Osteoblast (primary cell): ENCODE data around the gene PDZRN3. TPM values are rescaled to one million over a fixed set of nuclear protein-coding genes. Genes with fewer than 3 reads are reported as not detected.
A peak's percentile ranks its signal among the peaks of the same experiment; 100 is the strongest.

Experiments used
- DNase-seq: peaks from one replicate; pipeline ENCODE4 v3.0.0; 2011; ENCODE audit warnings: low spot score, mixed read lengths; ENCODE audit not compliant: insufficient read length; ENCODE audit errors: missing footprints
- H2AFZ ChIP-seq: 2 replicates; pipeline ENCODE4 v1.6.0; 2011; ENCODE audit warnings: mild to moderate bottlenecking, low read length
- H3K27ac ChIP-seq: 2 replicates; pipeline ENCODE4 v1.5.1; 2011; ENCODE audit warnings: mild to moderate bottlenecking, low read depth, low read length, moderate library complexity
- H3K27me3 ChIP-seq: 2 replicates; pipeline ENCODE4 v1.6.0; 2012; ENCODE audit warnings: mild to moderate bottlenecking, control low read depth, inconsistent platforms, low read length, moderate library complexity; ENCODE audit not compliant: insufficient read depth
- H3K36me3 ChIP-seq: 2 replicates; pipeline ENCODE4 v1.5.1; 2011; ENCODE audit warnings: mild to moderate bottlenecking, low read length, control low read depth, moderate library complexity; ENCODE audit not compliant: insufficient read depth
- H3K4me1 ChIP-seq: 2 replicates; pipeline ENCODE4 v1.5.1; 2011; ENCODE audit warnings: mild to moderate bottlenecking, low read length, control low read depth, moderate library complexity; ENCODE audit not compliant: insufficient read depth
- H3K4me2 ChIP-seq: 2 replicates; pipeline ENCODE4 v1.6.0; 2011; ENCODE audit warnings: mild to moderate bottlenecking, low read length; ENCODE audit not compliant: insufficient read depth
- H3K4me3 ChIP-seq: fragments of 200-600 bp; sonication (generic); 3 replicates; pipeline ENCODE4 v1.5.1; 2012; ENCODE audit warnings: mild to moderate bottlenecking, low read length, inconsistent platforms; ENCODE audit not compliant: insufficient read depth
- H3K79me2 ChIP-seq: 2 replicates; pipeline ENCODE4 v1.6.0; 2012; ENCODE audit warnings: mild to moderate bottlenecking, low read length, control low read depth, inconsistent platforms; ENCODE audit not compliant: insufficient read depth
- H3K9me3 ChIP-seq: 2 replicates; pipeline ENCODE4 v1.5.1; 2011; ENCODE audit warnings: low read depth, low read length, control low read depth
- H4K20me1 ChIP-seq: 2 replicates; pipeline ENCODE4 v1.6.0; 2012; ENCODE audit warnings: mild to moderate bottlenecking, low read length, control low read depth; ENCODE audit not compliant: insufficient read depth
- total RNA-seq: library from RNA; depleted of rRNA; stranded (reverse); fragments of >200 nt; gene quantifications from 2 replicates; pipeline ENCODE4 v1.2.3, GENCODE V29; 2012
- TF ChIP-seq, protein P1 (sequence below): IDR thresholded peaks from 2 replicates; pipeline ENCODE4 v1.5.1; 2011; ENCODE audit warnings: mild to moderate bottlenecking, low read depth, low read length, moderate library complexity; ENCODE audit errors: extremely low read depth

Gene PDZRN3
- total RNA-seq, 1 donor: 26.4 TPM

DNA sequence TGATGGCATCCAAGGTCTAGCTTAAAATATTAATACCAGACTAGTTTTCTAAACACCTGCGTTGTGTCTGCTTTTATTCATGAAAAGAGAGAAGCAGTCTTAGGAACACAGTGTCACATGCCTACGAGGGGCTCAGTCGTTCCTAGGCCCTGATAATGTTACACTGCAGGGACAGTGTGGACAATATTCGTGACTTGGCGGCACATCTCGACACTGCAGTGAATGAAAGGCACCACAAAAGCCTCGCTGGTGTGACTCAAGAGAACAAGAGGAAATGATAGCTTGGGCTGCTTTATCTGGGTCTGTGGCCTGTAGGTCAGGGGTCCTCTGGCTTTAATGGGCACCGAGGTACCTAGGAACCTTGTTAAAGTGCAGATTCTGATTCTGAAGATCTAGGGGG, 226.7 kb downstream of the PDZRN3 start:
- Histone ChIP-seq H3K9me3 (no peaks in the 10 kb centered on the region), H3K27me3 (no peaks in the 10 kb centered on the region), H3K4me3 (no peak overlapping the region), H4K20me1 (no peaks in the 10 kb centered on the region), H3K79me2 (no peaks in the 10 kb centered on the region), H3K4me1 (no peaks in the 10 kb centered on the region), H2AFZ (no peak overlapping the region), H3K27ac (no peak overlapping the region), H3K36me3 (peaks cover 4% of the 10 kb centered on the region), H3K4me2 (no peak overlapping the region)
- no peak for DNase-seq
- TF ChIP-seq, protein P1, sequence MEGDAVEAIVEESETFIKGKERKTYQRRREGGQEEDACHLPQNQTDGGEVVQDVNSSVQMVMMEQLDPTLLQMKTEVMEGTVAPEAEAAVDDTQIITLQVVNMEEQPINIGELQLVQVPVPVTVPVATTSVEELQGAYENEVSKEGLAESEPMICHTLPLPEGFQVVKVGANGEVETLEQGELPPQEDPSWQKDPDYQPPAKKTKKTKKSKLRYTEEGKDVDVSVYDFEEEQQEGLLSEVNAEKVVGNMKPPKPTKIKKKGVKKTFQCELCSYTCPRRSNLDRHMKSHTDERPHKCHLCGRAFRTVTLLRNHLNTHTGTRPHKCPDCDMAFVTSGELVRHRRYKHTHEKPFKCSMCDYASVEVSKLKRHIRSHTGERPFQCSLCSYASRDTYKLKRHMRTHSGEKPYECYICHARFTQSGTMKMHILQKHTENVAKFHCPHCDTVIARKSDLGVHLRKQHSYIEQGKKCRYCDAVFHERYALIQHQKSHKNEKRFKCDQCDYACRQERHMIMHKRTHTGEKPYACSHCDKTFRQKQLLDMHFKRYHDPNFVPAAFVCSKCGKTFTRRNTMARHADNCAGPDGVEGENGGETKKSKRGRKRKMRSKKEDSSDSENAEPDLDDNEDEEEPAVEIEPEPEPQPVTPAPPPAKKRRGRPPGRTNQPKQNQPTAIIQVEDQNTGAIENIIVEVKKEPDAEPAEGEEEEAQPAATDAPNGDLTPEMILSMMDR: no peak

DNA sequence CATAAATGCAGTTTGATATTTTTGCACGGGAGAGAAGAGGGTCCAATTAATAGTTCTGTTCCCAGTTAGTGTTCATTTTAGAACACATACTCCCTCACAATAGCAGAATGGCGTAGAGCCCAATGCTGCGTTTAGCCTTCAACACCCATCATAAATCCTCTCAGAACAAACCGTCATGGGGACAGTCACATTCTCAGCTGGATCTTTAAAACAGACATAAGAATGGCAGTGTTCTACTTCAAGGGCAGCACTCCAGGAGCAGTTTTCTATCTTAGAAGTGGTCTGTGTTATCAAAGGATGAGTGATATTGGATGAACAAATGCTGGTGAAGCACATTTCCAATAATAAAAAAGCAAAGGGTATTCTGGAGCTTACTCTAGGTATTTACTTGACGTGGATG, 230.5 kb downstream of the PDZRN3 start:
- H3K27ac ChIP-seq: no peak overlapping the region
- no peaks in the 10 kb centered on the region for H3K79me2 ChIP-seq
- TF ChIP-seq, protein P1: no peak
- DNase-seq: peak; percentile 46
- H3K4me2 ChIP-seq: no peak overlapping the region
- H3K4me3 ChIP-seq: no peak overlapping the region
- H3K27me3 ChIP-seq: no peaks in the 10 kb centered on the region
- H3K9me3 ChIP-seq: no peaks in the 10 kb centered on the region
- H2AFZ ChIP-seq: no peak overlapping the region
- H3K36me3 ChIP-seq: peaks cover 9% of the 10 kb centered on the region
- no peaks in the 10 kb centered on the region for H4K20me1 ChIP-seq
- no peaks in the 10 kb centered on the region for H3K4me1 ChIP-seq

DNA sequence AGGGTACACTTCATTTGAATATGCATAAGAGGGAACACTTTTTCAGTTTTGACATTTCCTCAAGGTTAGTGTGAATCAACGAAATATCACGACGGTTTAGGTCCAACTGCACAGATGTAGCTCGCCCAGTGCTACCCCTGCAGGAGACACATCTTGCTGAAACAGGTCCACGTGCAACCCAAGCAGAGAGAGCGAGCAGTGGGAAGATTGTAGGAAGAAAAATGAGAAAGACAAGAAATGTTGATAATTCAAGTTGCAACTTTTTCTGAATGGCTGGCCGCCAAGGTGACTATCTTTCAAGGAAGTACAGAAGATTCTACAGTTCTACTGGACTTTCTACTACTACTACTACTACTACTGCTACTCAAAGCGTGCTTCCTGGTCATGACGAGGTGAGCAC, 231.7 kb downstream of the PDZRN3 start:
- H3K79me2 ChIP-seq: no peaks in the 10 kb centered on the region
- H3K27me3 ChIP-seq: no peaks in the 10 kb centered on the region
- TF ChIP-seq, protein P1: no peak
- no peak overlapping the region for H2AFZ ChIP-seq
- H3K9me3 ChIP-seq: no peaks in the 10 kb centered on the region
- H3K27ac ChIP-seq: no peak overlapping the region
- H3K36me3 ChIP-seq: peaks cover 16% of the 10 kb centered on the region
- H4K20me1 ChIP-seq: no peaks in the 10 kb centered on the region
- DNase-seq: no peak
- no peak overlapping the region for H3K4me3 ChIP-seq
- H3K4me2 ChIP-seq: no peak overlapping the region
- no peaks in the 10 kb centered on the region for H3K4me1 ChIP-seq

DNA sequence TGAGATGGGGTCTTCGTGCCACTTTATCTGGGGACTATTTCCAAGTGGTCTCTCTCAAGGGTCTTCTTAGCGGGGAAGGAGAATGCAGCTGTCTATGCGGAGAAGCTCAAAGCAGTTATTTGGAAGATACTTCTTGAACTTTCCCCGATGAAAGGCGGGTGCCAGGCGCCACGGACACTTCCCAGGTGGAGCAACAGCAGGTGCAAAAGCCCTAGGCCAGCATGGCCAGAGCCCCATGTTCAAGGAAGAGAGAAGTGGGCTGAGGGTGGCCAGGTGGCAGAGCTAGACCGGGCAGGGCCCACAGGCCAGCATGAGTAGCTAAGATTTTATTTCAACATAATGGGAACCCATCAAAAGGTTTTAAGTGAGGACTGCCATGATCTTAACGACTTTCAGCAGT, 232.8 kb downstream of the PDZRN3 start:
- no peaks in the 10 kb centered on the region for H3K27me3 ChIP-seq
- H3K9me3 ChIP-seq: no peaks in the 10 kb centered on the region
- no peaks in the 10 kb centered on the region for H4K20me1 ChIP-seq
- H3K27ac ChIP-seq: no peak overlapping the region
- no peak overlapping the region for H3K4me2 ChIP-seq
- no peak overlapping the region for H3K4me3 ChIP-seq
- no peak for DNase-seq
- no peak overlapping the region for H2AFZ ChIP-seq
- no peaks in the 10 kb centered on the region for H3K79me2 ChIP-seq
- TF ChIP-seq, protein P1: no peak
- peaks cover 24% of the 10 kb centered on the region for H3K36me3 ChIP-seq
- no peaks in the 10 kb centered on the region for H3K4me1 ChIP-seq
